IMR-90 (cell line): Measurements from ENCODE around the gene SLC19A1. TPM values are rescaled to one million over a fixed set of nuclear protein-coding genes. Genes with fewer than 3 reads are reported as not detected.

Source experiments
- ATAC-seq: fragments of 200-7000 bp; cut with Tn5 transposase; 2 replicates; pipeline ENCODE4 v1.9.1; 2020; ENCODE audit warnings: low read depth, mild to moderate bottlenecking, moderate library complexity
- BruUV-seq: library from RNA; stranded (reverse); fragments of 400-500 nt; replicated peaks from 2 replicates; lab custom pipeline; 2021; lab: Mats Ljungman, UMichigan
- CTCF ChIA-PET: fragments of 300-600 bp; formaldehyde crosslinking; extraction: SDS; loops from one replicate; lab custom pipeline; 2021; ENCODE audit warnings: antibody characterized with exemption; lab: Yijun Ruan, JAX
- POLR2A ChIA-PET: fragments of 300-600 bp; sonication (Branson Sonifier 250); formaldehyde crosslinking; loops from one replicate; lab custom pipeline; 2022; ENCODE audit warnings: antibody characterized with exemption; ENCODE audit not compliant: unreplicated experiment; lab: Charles Lee
- DNase-seq: peaks from one replicate; pipeline ENCODE4 v3.0.0; 2013
- H2AFZ ChIP-seq: replicated peaks from 2 replicates; pipeline ENCODE3; 2013; ENCODE audit warnings: low read length, mild to moderate bottlenecking; ENCODE audit not compliant: poor library complexity
- H2AK5ac ChIP-seq: 2 replicates; pipeline ENCODE4 v1.6.1; 2013; ENCODE audit warnings: low read depth, low read length, inconsistent platforms
- H2AK9ac ChIP-seq: replicated peaks from 2 replicates; pipeline ENCODE3; 2013; ENCODE audit warnings: mild to moderate bottlenecking, low read depth, low read length, moderate library complexity; ENCODE audit not compliant: poor library complexity
- H2BK120ac ChIP-seq: 2 replicates; pipeline ENCODE4 v1.6.1; 2013; ENCODE audit warnings: low read depth, low read length, inconsistent platforms
- H2BK15ac ChIP-seq: 3 replicates; pipeline ENCODE4 v1.6.1; 2013; ENCODE audit warnings: low read depth, low read length, inconsistent platforms
- H2BK20ac ChIP-seq: 2 replicates; pipeline ENCODE4 v1.6.1; 2013; ENCODE audit warnings: low read depth, mild to moderate bottlenecking, inconsistent platforms, low read length, moderate library complexity
- H2BK5ac ChIP-seq: 2 replicates; pipeline ENCODE4 v1.6.1; 2013; ENCODE audit warnings: mild to moderate bottlenecking, low read depth, low read length, inconsistent platforms; ENCODE audit not compliant: poor library complexity, severe bottlenecking
- H3K14ac ChIP-seq: replicated peaks from 2 replicates; pipeline ENCODE4 v1.6.1; 2013; ENCODE audit warnings: low read depth, low read length, inconsistent platforms
- H3K18ac ChIP-seq: 2 replicates; pipeline ENCODE4 v1.6.1; 2013; ENCODE audit warnings: low read depth, low read length, control low read depth
- H3K23ac ChIP-seq: 2 replicates; pipeline ENCODE4 v1.6.1; 2013; ENCODE audit warnings: low read depth, low read length, inconsistent platforms
- H3K27ac ChIP-seq: 2 replicates; pipeline ENCODE4 v1.5.1; 2013; ENCODE audit warnings: mild to moderate bottlenecking, control low read depth, low read length; ENCODE audit not compliant: insufficient read depth
- H3K27me3 ChIP-seq: 2 replicates; pipeline ENCODE4 v1.6.1; 2013; ENCODE audit warnings: low read length; ENCODE audit not compliant: control insufficient read depth, insufficient read depth
- H3K36me3 ChIP-seq: 2 replicates; pipeline ENCODE4 v1.6.1; 2013; ENCODE audit warnings: low read length, mixed read lengths; ENCODE audit not compliant: control insufficient read depth, insufficient read depth
- H3K4ac ChIP-seq: 2 replicates; pipeline ENCODE4 v1.6.1; 2013; ENCODE audit warnings: low read depth, low read length, inconsistent platforms
- H3K4me1 ChIP-seq: 2 replicates; pipeline ENCODE4 v1.6.1; 2013; ENCODE audit warnings: low read length, mixed read lengths; ENCODE audit not compliant: control insufficient read depth, insufficient read depth
- H3K4me2 ChIP-seq: 2 replicates; pipeline ENCODE4 v1.6.1; 2013; ENCODE audit warnings: low read depth, mild to moderate bottlenecking, control low read depth, low read length, moderate library complexity
- H3K4me3 ChIP-seq: 2 replicates; pipeline ENCODE4 v1.5.1; 2013; ENCODE audit warnings: low read depth, mild to moderate bottlenecking, control low read depth, low read length, moderate library complexity; ENCODE audit not compliant: insufficient read depth
- H3K56ac ChIP-seq: 2 replicates; pipeline ENCODE4 v1.6.1; 2013; ENCODE audit warnings: low read length, inconsistent platforms; ENCODE audit not compliant: insufficient read depth; ENCODE audit errors: extremely low read depth
- H3K79me1 ChIP-seq, 2 experiments: 2 replicates each; pipeline ENCODE4 v1.6.1; 2013; ENCODE audit warnings: low read length in 2 of 2, inconsistent platforms in 1 of 2, low read depth in 1 of 2
- H3K9ac ChIP-seq: 2 replicates; pipeline ENCODE4 v1.6.1; 2013; ENCODE audit warnings: low read depth, low read length, control low read depth
- H3K9me1 ChIP-seq: 2 replicates; pipeline ENCODE4 v1.6.1; 2013; ENCODE audit warnings: low read length, inconsistent platforms; ENCODE audit not compliant: insufficient read depth
- H3K9me3 ChIP-seq: 2 replicates; pipeline ENCODE4 v1.6.1; 2013; ENCODE audit warnings: low read length; ENCODE audit not compliant: control insufficient read depth, insufficient read depth
- H4K20me1 ChIP-seq: 2 replicates; pipeline ENCODE4 v1.6.1; 2013; ENCODE audit warnings: low read length, inconsistent platforms; ENCODE audit not compliant: insufficient read depth
- H4K5ac ChIP-seq: 2 replicates; pipeline ENCODE4 v1.6.1; 2013; ENCODE audit warnings: mild to moderate bottlenecking, low read depth, low read length, control low read depth
- H4K8ac ChIP-seq, 2 experiments: 2 replicates each; pipeline ENCODE4 v1.6.1; 2013; ENCODE audit warnings: low read depth in 2 of 2, low read length in 2 of 2, control low read depth in 1 of 2, inconsistent platforms in 1 of 2
- H4K91ac ChIP-seq: 2 replicates; pipeline ENCODE4 v1.6.1; 2013; ENCODE audit warnings: low read depth, low read length, inconsistent platforms; ENCODE audit not compliant: insufficient read depth
- FOS ChIP-seq: fragments of 150-350 bp; IDR thresholded peaks from 2 replicates; pipeline ENCODE4 v1.6.1; 2016; ENCODE audit warnings: low read depth, low read length
- MAZ ChIP-seq: IDR thresholded peaks from 2 replicates; pipeline ENCODE4 v1.6.1; 2012; ENCODE audit warnings: low read depth, mild to moderate bottlenecking, low read length, improper control_type of control experiment, moderate library complexity, borderline replicate concordance
- NFE2L2 ChIP-seq: fragments of 150-350 bp; IDR thresholded peaks from 2 replicates; pipeline ENCODE4 v1.6.1; 2016; ENCODE audit warnings: low read depth, mild to moderate bottlenecking, low read length
- RAD21 ChIP-seq: IDR thresholded peaks from 2 replicates; pipeline ENCODE4 v1.6.1; 2012; ENCODE audit warnings: low read length, improper control_type of control experiment
- WGBS, 2 experiments: methylation state at CpG; one replicate each; pipeline versions ENCODE4 v1.1.5 to v1.1.7; 2013; ENCODE audit warnings: missing lambda C conversion rate in 2 of 2; ENCODE audit not compliant: insufficient read length in 1 of 2; ENCODE audit errors: extremely low coverage in 2 of 2; 5-methylcytosine and 5-hydroxymethylcytosine counted together
- dilution Hi-C: fragments of 300-500 bp; cut with HindIII; formaldehyde crosslinking; loops from one replicate; pipeline ENCODE4 v1.14.3; 2018; ENCODE audit warnings: low sequenced_read_pairs; ENCODE audit not compliant: unreplicated experiment
- in situ Hi-C: fragments of 300-500 bp; cut with MboI; formaldehyde crosslinking; loops from 3 replicates; pipeline ENCODE4 v1.14.3; 2019; ENCODE audit warnings: low sequenced_read_pairs, inconsistent platforms, mixed read lengths
- intact Hi-C: fragments of 100-400 bp; cut with micrococcal nuclease; formaldehyde crosslinking; loops from 2 replicates; pipeline ENCODE4 v1.10.0; 2022
- polyA plus RNA-seq, 3 experiments: library from polyadenylated mRNA; depleted of rRNA; stranded (reverse); fragments of >200 nt; gene quantifications; 2 replicates each; pipeline ENCODE4 v1.2.3, GENCODE V29; 2012; ENCODE audit warnings: low replicate concordance in 1 of 3
- total RNA-seq: library from RNA; depleted of rRNA; stranded (reverse); fragments of >200 nt; gene quantifications from 2 replicates; pipeline ENCODE4 v1.2.3, GENCODE V29; 2012

Gene SLC19A1
- total and polyA plus RNA-seq, 2 of the 4 experiments (the other 2 are of a cell fraction) = 2.2 to 16.2 TPM

GRCh38 chr21:45454926-45455673, 87.1 kb downstream of the SLC19A1 start (continued):
- TF ChIP-seq FOS (no peak), MAZ (no peak)

- POLR2A ChIA-PET = no interaction called here
These were observed 87.9 kb downstream of the SLC19A1 start for GRCh38 chr21:45454060-45454925.

More at GRCh38 chr21:45454060-45454925, 87.9 kb downstream of the SLC19A1 start:
- peaks cover 8% of the 10 kb centered on the region for H3K36me3 ChIP-seq
- intact Hi-C loops = no loop called here
- 0 out of 2 replicates have a peak overlapping the region, but pooled peaks have one; percentile 26 for H2BK20ac ChIP-seq
- 54% methylated on average over 18 of the region's 24 CpGs; no CpG with 5 or more reads in 1 of the 2 experiments for WGBS, 2 experiments
- H2AFZ ChIP-seq = peak overlapping the region; percentile 35
- H3K23ac ChIP-seq = peak overlapping the region; percentile 62
- peak overlapping the region; percentile 2; the same call in 1 of the 2 replicates for H3K18ac ChIP-seq
- H3K4me3 ChIP-seq = no peak overlapping the region
- peak overlapping the region; percentile 20; the same call in 1 of the 2 replicates for H3K27ac ChIP-seq
- peak overlapping the region; percentile 20; the same call in 1 of the 2 replicates for H2AK5ac ChIP-seq
- H3K4me1 ChIP-seq = peaks cover 37% of the 10 kb centered on the region
- ATAC-seq (peak; percentile 38), DNase-seq (no peak)
- peak overlapping the region; percentile 5; the same call in 1 of the 2 replicates for H3K4me2 ChIP-seq
- in situ Hi-C loops = no loop called here
- H3K4ac ChIP-seq = peak overlapping the region; percentile 48
- H2AK9ac ChIP-seq = peak overlapping the region; percentile 29
- H4K91ac ChIP-seq = peak overlapping the region; percentile 39; the same call in 1 of the 2 replicates
- H3K79me1 ChIP-seq = peaks cover 25 to 80% of the 10 kb centered on the region in 2 experiments
- dilution Hi-C loops = no loop called here
- no peak overlapping the region for H2BK15ac ChIP-seq
- no peak overlapping the region for H3K56ac ChIP-seq
- H3K9me3 ChIP-seq = no peaks in the 10 kb centered on the region
- BruUV-seq = no TSS peak
- H4K8ac ChIP-seq = peak overlapping the region in 1 of 2 experiments; percentile 49; a peak in 1 of 4 replicates
- H4K5ac ChIP-seq = no peak overlapping the region; the same call in 1 of the 2 replicates
- H2BK120ac ChIP-seq = peak overlapping the region; percentile 59
- no peaks in the 10 kb centered on the region for H3K27me3 ChIP-seq
- H3K14ac ChIP-seq = peak overlapping the region; percentile 24
- H3K9me1 ChIP-seq = peaks cover 24% of the 10 kb centered on the region
- TF ChIP-seq NFE2L2 = no peak
- TF ChIP-seq RAD21 = no peak
- no peak overlapping the region for H2BK5ac ChIP-seq
- H3K9ac ChIP-seq = no peak overlapping the region
- CTCF ChIA-PET = no interaction called here
- H4K20me1 ChIP-seq = peaks cover 60% of the 10 kb centered on the region
